GM12873 (cell line): ENCODE measurements around the gene USB1.

Experiments
- CTCF ChIP-seq: IDR thresholded peaks from 2 replicates; pipeline ENCODE4 v1.5.1; 2012; ENCODE audit warnings: low read depth, mild to moderate bottlenecking, moderate library complexity, low read length, control low read depth; ENCODE audit not compliant: insufficient read depth; ENCODE audit errors: missing control alignments

Gene USB1

GRCh38 chr16:57957673-57958392 is 43.4 kb upstream of the USB1 start:
- TF ChIP-seq CTCF: peak; percentile 16

GRCh38 chr16:57958544-57958943 is 42.7 kb upstream of the USB1 start:
- no peak for TF ChIP-seq CTCF

GRCh38 chr16:57959121-57959520 is 42.1 kb upstream of the USB1 start:
- TF ChIP-seq CTCF: no peak

DNA sequence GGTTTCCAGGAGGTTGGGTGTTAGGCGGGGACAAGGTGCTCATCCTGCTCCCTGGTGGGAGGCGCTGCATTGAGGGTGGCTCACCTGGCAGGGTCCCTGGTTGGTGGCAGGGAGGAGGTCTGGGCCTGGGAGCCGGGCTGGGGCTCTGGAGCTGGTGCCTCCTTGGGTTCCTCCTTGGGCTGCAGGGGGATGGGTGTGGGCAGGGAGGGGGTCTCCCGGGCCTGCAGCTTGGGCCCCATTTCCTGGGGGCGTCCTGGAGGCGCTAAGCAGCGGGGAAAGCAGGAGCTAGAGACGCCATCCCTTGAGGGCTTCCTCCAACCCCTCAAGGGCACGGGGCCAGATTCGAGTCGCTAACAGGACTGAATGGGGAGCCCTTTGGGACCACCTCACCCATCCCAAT is 41.4 kb upstream of the USB1 start:
- no peak for TF ChIP-seq CTCF

- TF ChIP-seq CTCF: no peak
Measured at GRCh38 chr16:57960310-57960709, 40.9 kb upstream of the USB1 start.

DNA sequence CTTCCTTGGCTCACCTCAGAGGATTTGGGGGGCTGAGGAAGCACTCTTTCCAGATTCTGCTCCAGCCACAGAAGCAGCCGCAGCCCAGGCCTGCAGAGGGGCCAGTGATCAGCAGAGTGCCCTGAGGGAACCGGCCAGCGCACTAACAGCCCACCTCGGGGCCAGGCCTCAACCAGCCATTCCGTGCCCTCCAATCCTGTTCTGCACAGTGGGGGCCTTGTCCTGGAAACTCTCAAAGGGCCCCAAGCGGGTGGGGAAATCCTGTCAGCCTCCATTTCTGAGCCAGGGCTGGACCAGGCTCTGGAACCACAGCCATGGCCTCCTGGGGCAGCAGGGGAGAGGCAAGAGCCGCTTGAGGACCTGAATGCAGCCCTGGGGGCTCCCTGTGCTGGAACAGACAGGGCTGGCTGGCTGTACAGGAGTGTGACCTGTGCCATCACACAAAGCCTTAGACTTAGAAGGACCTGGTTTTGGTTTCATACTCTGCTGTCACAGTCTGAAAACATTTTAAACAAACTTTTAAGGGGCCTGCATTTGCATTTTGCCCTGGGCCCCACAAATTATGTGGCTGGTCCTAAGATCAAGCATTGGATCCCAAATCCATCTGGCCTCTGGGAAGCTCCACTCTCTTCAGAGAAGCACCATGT is 40.3 kb upstream of the USB1 start:
- no peak for TF ChIP-seq CTCF

GRCh38 chr16:57961538-57961937 is 39.7 kb upstream of the USB1 start:
- no peak for TF ChIP-seq CTCF
